ENCODE measurements around the gene ZSCAN12.

GRCh38 chr6:28337121-28337520 lies 62.4 kb downstream of the ZSCAN12 start:
- TF ChIP-seq POLR2A (IDR thresholded peaks at IDR 0.05) (no peak), CTCF (IDR thresholded peaks at IDR 0.05) (no peak)

All from ovary (tissue), 3 donors.